HEK293 (cell line): Measurements from ENCODE around the gene LPP.

Source experiments
- CTCF ChIA-PET: fragments of 350-600 bp; formaldehyde crosslinking; extraction: SDS; loops from one replicate; lab custom pipeline; 2021; ENCODE audit warnings: antibody characterized with exemption; lab: Yijun Ruan, JAX
- POLR2A ChIA-PET: fragments of 300-600 bp; formaldehyde crosslinking; extraction: SDS; loops from one replicate; lab custom pipeline; 2020; ENCODE audit warnings: antibody characterized with exemption, inconsistent platforms; lab: Yijun Ruan, JAX
- H3K27ac ChIP-seq: fragments of 200-500 bp; sonication (Bioruptor generic); 2 replicates; pipeline ENCODE4 v1.5.1; 2014; ENCODE audit warnings: low read depth, low read length, control low read depth, inconsistent platforms; ENCODE audit errors: extremely low read depth
- H3K36me3 ChIP-seq, 2 experiments: fragments of 200-500 bp in 1 of 2; sonication (Bioruptor generic) in 1 of 2; 1 replicate in 1 of 2; 2 replicates in 1 of 2; pipeline ENCODE4 v1.5.1; 2014 to 2017; ENCODE audit warnings: inconsistent platforms in 2 of 2, low read length in 2 of 2; ENCODE audit not compliant: control insufficient read depth in 2 of 2, insufficient read depth in 1 of 2
- H3K4me1 ChIP-seq: fragments of 200-500 bp; sonication (Bioruptor generic); 2 replicates; pipeline ENCODE4 v1.5.1; 2014; ENCODE audit warnings: mild to moderate bottlenecking, low read length, inconsistent platforms; ENCODE audit not compliant: control insufficient read depth, insufficient read depth
- H3K4me3 ChIP-seq: 2 replicates; pipeline ENCODE4 v1.5.1; 2011; ENCODE audit warnings: low read depth, mild to moderate bottlenecking, control low read depth, low read length, moderate library complexity
- H3K9me3 ChIP-seq: fragments of 200-500 bp; sonication (Bioruptor generic); 2 replicates; pipeline ENCODE4 v1.5.1; 2014; ENCODE audit warnings: low read depth, low read length, inconsistent platforms; ENCODE audit not compliant: control insufficient read depth, insufficient read depth
- GLIS2 ChIP-seq: fragments of 450-650 bp; formaldehyde crosslinking; IDR thresholded peaks from 2 replicates; pipeline ENCODE4 v1.5.1; 2016; ENCODE audit warnings: missing biosample characterization, missing genetic modification characterization
- IKZF3 ChIP-seq: fragments of 450-650 bp; IDR thresholded peaks from 2 replicates; pipeline ENCODE4 v1.5.0; 2018; ENCODE audit warnings: missing biosample characterization, mild to moderate bottlenecking, missing genetic modification characterization, moderate library complexity
- KLF16 ChIP-seq: fragments of 450-650 bp; formaldehyde crosslinking; IDR thresholded peaks from 2 replicates; pipeline ENCODE4 v1.5.1; 2017; ENCODE audit warnings: missing biosample characterization, missing genetic modification characterization
- TCF7L2 ChIP-seq: IDR thresholded peaks from 2 replicates; pipeline ENCODE4 v1.6.1; 2011; ENCODE audit warnings: low read depth, mild to moderate bottlenecking, inconsistent platforms, low read length, moderate library complexity, borderline replicate concordance
- ZNF169 ChIP-seq: fragments of 450-650 bp; formaldehyde crosslinking; IDR thresholded peaks from 2 replicates; pipeline ENCODE4 v1.5.1; 2016; ENCODE audit warnings: missing biosample characterization, missing genetic modification characterization
- ZNF501 ChIP-seq: fragments of 450-650 bp; formaldehyde crosslinking; IDR thresholded peaks from 2 replicates; pipeline ENCODE4 v1.5.1; 2016; ENCODE audit warnings: missing biosample characterization, missing genetic modification characterization
- ZNF701 ChIP-seq: fragments of 450-650 bp; formaldehyde crosslinking; IDR thresholded peaks from 2 replicates; pipeline ENCODE4 v1.5.1; 2016; ENCODE audit warnings: missing biosample characterization, missing genetic modification characterization
- ZNF837 ChIP-seq: fragments of 450-650 bp; formaldehyde crosslinking; IDR thresholded peaks from 2 replicates; pipeline ENCODE4 v1.5.1; 2016; ENCODE audit warnings: missing biosample characterization, missing genetic modification characterization
- ZSCAN23 ChIP-seq: fragments of 450-650 bp; formaldehyde crosslinking; IDR thresholded peaks from 2 replicates; pipeline ENCODE4 v1.5.1; 2016; ENCODE audit warnings: missing biosample characterization, missing genetic modification characterization
- TF ChIP-seq, protein P1 (sequence below): fragments of 450-650 bp; formaldehyde crosslinking; IDR thresholded peaks from 2 replicates; pipeline ENCODE4 v1.5.1; 2016; ENCODE audit warnings: missing biosample characterization, missing genetic modification characterization
- TF ChIP-seq, protein P2 (sequence below): fragments of 450-650 bp; formaldehyde crosslinking; IDR thresholded peaks from 2 replicates; pipeline ENCODE4 v1.5.0; 2017; ENCODE audit warnings: missing biosample characterization, missing genetic modification characterization, borderline replicate concordance
- TF ChIP-seq, protein P3 (sequence below): fragments of 450-650 bp; formaldehyde crosslinking; IDR thresholded peaks from 2 replicates; pipeline ENCODE4 v1.5.1; 2016; ENCODE audit warnings: missing biosample characterization, missing genetic modification characterization
- TF ChIP-seq, protein P4 (sequence below): fragments of 450-650 bp; formaldehyde crosslinking; IDR thresholded peaks from 2 replicates; pipeline ENCODE4 v1.5.1; 2016; ENCODE audit warnings: missing biosample characterization, missing genetic modification characterization
- TF ChIP-seq, protein P5 (sequence below): fragments of 450-650 bp; formaldehyde crosslinking; IDR thresholded peaks from 2 replicates; pipeline ENCODE4; 2016; ENCODE audit warnings: missing biosample characterization, missing genetic modification characterization
- TF ChIP-seq, protein P6 (sequence below): fragments of 450-650 bp; IDR thresholded peaks from 2 replicates; pipeline ENCODE4 v1.5.1; 2018; ENCODE audit warnings: missing biosample characterization, missing genetic modification characterization
- TF ChIP-seq, protein P7 (sequence below): fragments of 450-650 bp; formaldehyde crosslinking; conservative IDR thresholded peaks from 2 replicates; pipeline ENCODE4 v1.5.1; 2016; ENCODE audit warnings: low read depth, missing biosample characterization, missing genetic modification characterization
- TF ChIP-seq, protein P8 (sequence below): fragments of 450-650 bp; formaldehyde crosslinking; IDR thresholded peaks from 2 replicates; pipeline ENCODE4 v1.5.1; 2016; ENCODE audit warnings: missing biosample characterization, missing genetic modification characterization
- TF ChIP-seq, protein P9 (sequence below): fragments of 450-650 bp; formaldehyde crosslinking; IDR thresholded peaks from 2 replicates; pipeline ENCODE4 v1.5.1; 2017; ENCODE audit warnings: missing biosample characterization, missing genetic modification characterization

LPP gene

DNA sequence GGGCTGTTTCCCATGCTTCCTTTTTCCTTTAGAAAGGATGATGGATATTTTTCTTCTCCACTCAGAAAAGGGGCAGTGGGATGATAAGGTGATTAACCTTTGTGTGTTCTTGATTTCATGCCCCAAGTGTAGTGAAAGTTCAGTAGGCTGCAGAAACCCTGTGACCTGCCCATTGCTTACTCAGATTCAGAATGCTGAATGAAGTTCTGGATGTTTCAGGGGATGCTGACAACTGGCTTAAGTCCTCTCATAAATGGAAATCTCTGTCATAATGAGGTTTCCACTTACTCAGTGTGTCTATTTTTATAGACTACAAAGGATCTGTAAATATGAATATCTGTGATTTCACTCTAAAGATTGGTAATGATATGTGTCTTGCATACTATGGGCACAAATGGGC is 546.5 kb downstream of the LPP start (continued):
- TF ChIP-seq, protein P1, sequence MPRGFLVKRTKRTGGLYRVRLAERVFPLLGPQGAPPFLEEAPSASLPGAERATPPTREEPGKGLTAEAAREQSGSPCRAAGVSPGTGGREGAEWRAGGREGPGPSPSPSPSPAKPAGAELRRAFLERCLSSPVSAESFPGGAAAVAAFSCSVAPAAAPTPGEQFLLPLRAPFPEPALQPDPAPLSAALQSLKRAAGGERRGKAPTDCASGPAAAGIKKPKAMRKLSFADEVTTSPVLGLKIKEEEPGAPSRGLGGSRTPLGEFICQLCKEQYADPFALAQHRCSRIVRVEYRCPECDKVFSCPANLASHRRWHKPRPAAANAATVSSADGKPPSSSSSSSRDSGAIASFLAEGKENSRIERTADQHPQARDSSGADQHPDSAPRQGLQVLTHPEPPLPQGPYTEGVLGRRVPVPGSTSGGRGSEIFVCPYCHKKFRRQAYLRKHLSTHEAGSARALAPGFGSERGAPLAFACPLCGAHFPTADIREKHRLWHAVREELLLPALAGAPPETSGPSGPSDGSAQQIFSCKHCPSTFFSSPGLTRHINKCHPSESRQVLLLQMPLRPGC: no peak
- TF ChIP-seq, protein P2, sequence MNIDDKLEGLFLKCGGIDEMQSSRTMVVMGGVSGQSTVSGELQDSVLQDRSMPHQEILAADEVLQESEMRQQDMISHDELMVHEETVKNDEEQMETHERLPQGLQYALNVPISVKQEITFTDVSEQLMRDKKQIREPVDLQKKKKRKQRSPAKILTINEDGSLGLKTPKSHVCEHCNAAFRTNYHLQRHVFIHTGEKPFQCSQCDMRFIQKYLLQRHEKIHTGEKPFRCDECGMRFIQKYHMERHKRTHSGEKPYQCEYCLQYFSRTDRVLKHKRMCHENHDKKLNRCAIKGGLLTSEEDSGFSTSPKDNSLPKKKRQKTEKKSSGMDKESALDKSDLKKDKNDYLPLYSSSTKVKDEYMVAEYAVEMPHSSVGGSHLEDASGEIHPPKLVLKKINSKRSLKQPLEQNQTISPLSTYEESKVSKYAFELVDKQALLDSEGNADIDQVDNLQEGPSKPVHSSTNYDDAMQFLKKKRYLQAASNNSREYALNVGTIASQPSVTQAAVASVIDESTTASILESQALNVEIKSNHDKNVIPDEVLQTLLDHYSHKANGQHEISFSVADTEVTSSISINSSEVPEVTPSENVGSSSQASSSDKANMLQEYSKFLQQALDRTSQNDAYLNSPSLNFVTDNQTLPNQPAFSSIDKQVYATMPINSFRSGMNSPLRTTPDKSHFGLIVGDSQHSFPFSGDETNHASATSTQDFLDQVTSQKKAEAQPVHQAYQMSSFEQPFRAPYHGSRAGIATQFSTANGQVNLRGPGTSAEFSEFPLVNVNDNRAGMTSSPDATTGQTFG: no peak
- TF ChIP-seq ZNF501 (tag by site-specific recombination): no peak
- TF ChIP-seq, protein P3, sequence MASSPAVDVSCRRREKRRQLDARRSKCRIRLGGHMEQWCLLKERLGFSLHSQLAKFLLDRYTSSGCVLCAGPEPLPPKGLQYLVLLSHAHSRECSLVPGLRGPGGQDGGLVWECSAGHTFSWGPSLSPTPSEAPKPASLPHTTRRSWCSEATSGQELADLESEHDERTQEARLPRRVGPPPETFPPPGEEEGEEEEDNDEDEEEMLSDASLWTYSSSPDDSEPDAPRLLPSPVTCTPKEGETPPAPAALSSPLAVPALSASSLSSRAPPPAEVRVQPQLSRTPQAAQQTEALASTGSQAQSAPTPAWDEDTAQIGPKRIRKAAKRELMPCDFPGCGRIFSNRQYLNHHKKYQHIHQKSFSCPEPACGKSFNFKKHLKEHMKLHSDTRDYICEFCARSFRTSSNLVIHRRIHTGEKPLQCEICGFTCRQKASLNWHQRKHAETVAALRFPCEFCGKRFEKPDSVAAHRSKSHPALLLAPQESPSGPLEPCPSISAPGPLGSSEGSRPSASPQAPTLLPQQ: no peak
- TF ChIP-seq ZNF837 (tag by site-specific recombination): no peak
- TF ChIP-seq, protein P4, sequence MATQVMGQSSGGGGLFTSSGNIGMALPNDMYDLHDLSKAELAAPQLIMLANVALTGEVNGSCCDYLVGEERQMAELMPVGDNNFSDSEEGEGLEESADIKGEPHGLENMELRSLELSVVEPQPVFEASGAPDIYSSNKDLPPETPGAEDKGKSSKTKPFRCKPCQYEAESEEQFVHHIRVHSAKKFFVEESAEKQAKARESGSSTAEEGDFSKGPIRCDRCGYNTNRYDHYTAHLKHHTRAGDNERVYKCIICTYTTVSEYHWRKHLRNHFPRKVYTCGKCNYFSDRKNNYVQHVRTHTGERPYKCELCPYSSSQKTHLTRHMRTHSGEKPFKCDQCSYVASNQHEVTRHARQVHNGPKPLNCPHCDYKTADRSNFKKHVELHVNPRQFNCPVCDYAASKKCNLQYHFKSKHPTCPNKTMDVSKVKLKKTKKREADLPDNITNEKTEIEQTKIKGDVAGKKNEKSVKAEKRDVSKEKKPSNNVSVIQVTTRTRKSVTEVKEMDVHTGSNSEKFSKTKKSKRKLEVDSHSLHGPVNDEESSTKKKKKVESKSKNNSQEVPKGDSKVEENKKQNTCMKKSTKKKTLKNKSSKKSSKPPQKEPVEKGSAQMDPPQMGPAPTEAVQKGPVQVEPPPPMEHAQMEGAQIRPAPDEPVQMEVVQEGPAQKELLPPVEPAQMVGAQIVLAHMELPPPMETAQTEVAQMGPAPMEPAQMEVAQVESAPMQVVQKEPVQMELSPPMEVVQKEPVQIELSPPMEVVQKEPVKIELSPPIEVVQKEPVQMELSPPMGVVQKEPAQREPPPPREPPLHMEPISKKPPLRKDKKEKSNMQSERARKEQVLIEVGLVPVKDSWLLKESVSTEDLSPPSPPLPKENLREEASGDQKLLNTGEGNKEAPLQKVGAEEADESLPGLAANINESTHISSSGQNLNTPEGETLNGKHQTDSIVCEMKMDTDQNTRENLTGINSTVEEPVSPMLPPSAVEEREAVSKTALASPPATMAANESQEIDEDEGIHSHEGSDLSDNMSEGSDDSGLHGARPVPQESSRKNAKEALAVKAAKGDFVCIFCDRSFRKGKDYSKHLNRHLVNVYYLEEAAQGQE (tag by site-specific recombination): no peak
- TF ChIP-seq, protein P5, sequence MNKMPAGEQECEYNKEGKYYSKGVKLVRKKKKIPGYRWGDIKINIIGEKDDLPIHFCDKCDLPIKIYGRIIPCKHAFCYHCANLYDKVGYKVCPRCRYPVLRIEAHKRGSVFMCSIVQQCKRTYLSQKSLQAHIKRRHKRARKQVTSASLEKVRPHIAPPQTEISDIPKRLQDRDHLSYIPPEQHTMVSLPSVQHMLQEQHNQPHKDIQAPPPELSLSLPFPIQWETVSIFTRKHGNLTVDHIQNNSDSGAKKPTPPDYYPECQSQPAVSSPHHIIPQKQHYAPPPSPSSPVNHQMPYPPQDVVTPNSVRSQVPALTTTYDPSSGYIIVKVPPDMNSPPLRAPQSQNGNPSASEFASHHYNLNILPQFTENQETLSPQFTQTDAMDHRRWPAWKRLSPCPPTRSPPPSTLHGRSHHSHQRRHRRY (tag by site-specific recombination): no peak
- TF ChIP-seq, protein P6, sequence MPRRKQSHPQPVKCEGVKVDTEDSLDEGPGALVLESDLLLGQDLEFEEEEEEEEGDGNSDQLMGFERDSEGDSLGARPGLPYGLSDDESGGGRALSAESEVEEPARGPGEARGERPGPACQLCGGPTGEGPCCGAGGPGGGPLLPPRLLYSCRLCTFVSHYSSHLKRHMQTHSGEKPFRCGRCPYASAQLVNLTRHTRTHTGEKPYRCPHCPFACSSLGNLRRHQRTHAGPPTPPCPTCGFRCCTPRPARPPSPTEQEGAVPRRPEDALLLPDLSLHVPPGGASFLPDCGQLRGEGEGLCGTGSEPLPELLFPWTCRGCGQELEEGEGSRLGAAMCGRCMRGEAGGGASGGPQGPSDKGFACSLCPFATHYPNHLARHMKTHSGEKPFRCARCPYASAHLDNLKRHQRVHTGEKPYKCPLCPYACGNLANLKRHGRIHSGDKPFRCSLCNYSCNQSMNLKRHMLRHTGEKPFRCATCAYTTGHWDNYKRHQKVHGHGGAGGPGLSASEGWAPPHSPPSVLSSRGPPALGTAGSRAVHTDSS (tag by site-specific recombination): no peak
- TF ChIP-seq, protein P7, sequence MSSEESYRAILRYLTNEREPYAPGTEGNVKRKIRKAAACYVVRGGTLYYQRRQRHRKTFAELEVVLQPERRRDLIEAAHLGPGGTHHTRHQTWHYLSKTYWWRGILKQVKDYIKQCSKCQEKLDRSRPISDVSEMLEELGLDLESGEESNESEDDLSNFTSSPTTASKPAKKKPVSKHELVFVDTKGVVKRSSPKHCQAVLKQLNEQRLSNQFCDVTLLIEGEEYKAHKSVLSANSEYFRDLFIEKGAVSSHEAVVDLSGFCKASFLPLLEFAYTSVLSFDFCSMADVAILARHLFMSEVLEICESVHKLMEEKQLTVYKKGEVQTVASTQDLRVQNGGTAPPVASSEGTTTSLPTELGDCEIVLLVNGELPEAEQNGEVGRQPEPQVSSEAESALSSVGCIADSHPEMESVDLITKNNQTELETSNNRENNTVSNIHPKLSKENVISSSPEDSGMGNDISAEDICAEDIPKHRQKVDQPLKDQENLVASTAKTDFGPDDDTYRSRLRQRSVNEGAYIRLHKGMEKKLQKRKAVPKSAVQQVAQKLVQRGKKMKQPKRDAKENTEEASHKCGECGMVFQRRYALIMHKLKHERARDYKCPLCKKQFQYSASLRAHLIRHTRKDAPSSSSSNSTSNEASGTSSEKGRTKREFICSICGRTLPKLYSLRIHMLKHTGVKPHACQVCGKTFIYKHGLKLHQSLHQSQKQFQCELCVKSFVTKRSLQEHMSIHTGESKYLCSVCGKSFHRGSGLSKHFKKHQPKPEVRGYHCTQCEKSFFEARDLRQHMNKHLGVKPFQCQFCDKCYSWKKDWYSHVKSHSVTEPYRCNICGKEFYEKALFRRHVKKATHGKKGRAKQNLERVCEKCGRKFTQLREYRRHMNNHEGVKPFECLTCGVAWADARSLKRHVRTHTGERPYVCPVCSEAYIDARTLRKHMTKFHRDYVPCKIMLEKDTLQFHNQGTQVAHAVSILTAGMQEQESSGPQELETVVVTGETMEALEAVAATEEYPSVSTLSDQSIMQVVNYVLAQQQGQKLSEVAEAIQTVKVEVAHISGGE: no peak
- TF ChIP-seq ZNF701: no peak

DNA sequence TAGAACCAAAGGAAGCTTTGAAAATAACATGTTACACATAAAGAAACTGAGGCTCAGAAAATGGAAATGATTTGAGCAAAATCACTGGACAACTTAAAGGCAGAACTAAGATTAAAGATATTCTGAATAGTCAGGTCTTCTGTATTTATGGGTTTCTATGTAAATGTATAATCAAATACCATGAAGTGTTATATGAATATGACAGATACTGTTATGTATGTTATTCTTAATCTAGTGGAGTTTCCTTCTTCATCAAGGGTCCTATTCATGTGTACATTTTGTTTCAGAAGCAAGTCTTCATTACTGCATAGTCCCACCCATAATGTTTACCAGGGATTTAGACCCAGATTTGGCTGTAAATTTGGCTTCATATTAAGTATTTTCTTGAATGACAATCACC is 547.0 kb downstream of the LPP start:
- no peaks in the 10 kb centered on the region for H3K4me1 ChIP-seq
- H3K27ac ChIP-seq: no peak overlapping the region
- H3K4me3 ChIP-seq: no peak overlapping the region
- ChIA-PET CTCF (interaction anchor here (0.6 kb wide), 1 partner anchor 42 kb away, joined by 3 read pairs; no protein-coding TSS in a partner anchor), POLR2A (no interaction called here)
- no peaks in the 10 kb centered on the region for H3K36me3 ChIP-seq
- H3K9me3 ChIP-seq: no peaks in the 10 kb centered on the region
- no peak for TF ChIP-seq GLIS2 (tag by site-specific recombination)
- TF ChIP-seq KLF16 (tag by site-specific recombination): no peak
- no peak for TF ChIP-seq ZNF169 (tag by site-specific recombination)
- TF ChIP-seq ZSCAN23 (tag by site-specific recombination): no peak
- TF ChIP-seq, protein P8, sequence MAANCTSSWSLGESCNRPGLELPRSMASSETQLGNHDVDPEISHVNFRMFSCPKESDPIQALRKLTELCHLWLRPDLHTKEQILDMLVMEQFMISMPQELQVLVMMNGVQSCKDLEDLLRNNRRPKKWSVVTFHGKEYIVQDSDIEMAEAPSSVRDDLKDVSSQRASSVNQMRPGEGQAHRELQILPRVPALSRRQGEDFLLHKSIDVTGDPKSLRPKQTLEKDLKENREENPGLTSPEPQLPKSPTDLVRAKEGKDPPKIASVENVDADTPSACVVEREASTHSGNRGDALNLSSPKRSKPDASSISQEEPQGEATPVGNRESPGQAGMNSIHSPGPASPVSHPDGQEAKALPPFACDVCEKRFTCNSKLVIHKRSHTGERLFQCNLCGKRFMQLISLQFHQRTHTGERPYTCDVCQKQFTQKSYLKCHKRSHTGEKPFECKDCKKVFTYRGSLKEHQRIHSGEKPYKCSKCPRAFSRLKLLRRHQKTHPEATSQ (tag by site-specific recombination): no peak
- TF ChIP-seq, protein P9, sequence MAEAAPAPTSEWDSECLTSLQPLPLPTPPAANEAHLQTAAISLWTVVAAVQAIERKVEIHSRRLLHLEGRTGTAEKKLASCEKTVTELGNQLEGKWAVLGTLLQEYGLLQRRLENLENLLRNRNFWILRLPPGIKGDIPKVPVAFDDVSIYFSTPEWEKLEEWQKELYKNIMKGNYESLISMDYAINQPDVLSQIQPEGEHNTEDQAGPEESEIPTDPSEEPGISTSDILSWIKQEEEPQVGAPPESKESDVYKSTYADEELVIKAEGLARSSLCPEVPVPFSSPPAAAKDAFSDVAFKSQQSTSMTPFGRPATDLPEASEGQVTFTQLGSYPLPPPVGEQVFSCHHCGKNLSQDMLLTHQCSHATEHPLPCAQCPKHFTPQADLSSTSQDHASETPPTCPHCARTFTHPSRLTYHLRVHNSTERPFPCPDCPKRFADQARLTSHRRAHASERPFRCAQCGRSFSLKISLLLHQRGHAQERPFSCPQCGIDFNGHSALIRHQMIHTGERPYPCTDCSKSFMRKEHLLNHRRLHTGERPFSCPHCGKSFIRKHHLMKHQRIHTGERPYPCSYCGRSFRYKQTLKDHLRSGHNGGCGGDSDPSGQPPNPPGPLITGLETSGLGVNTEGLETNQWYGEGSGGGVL (tag by site-specific recombination): no peak
- no peak for TF ChIP-seq IKZF3 (tag by site-specific recombination)
- TF ChIP-seq TCF7L2: no peak
